ENCODE data around the gene STMP1.

Gene STMP1

DNA sequence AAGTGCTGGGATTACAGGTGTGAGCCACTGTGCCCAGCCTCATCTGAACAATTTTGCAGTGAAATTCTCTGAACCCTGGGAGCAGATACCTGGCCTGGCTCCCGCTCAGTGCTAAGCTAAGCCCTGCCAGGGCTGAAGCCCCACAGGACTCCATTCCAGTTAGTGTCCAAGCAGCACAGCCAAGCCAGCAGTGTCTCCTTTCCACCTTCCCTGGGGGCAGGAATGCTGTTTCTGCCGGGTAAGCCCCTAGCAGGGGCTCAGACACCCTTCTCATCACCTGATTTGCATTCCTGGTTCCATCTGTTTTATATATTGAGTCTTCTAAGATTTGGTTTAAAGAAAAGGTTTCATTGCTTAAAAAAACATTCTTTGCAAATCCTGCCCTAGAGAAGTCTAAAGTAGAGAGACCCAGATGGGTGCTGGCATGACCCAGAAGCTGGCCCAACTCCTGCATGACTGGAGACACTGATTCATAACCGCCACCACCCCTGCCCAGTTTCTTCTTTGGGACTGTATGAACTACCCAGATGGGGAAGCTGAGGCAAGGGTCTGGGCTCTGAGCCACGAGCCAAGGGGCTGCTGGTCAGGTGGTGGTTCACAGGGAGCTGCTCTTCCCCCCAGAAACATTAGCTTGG lies 51.6 kb downstream of the STMP1 start:
- no peak for TF ChIP-seq CTCF (IDR thresholded peaks at IDR 0.05; ENCODE audit: low read depth, low read length, missing control alignments)
- DNase-seq (ENCODE audit: low read depth) = no peak

GRCh38 chr7:135714534-135715009 lies 52.3 kb downstream of the STMP1 start:
- no peak overlapping the region for H3K4me3 ChIP-seq (ENCODE audit: low read depth, low read length)
- no peak for TF ChIP-seq CTCF (IDR thresholded peaks at IDR 0.05; ENCODE audit: low read depth, low read length, missing control alignments)
- no peak for DNase-seq (ENCODE audit: low read depth)

More for the DNA sequence above, 51.6 kb downstream of the STMP1 start:
- no peak overlapping the region for H3K4me3 ChIP-seq (ENCODE audit: low read depth, low read length)

- TF ChIP-seq CTCF (IDR thresholded peaks at IDR 0.05; ENCODE audit: low read depth, low read length, missing control alignments) = no peak
- DNase-seq (ENCODE audit: low read depth) = no peak
- no peak overlapping the region for H3K4me3 ChIP-seq (ENCODE audit: low read depth, low read length)
Measured at GRCh38 chr7:135715055-135715522, 52.8 kb downstream of the STMP1 start.

DNA sequence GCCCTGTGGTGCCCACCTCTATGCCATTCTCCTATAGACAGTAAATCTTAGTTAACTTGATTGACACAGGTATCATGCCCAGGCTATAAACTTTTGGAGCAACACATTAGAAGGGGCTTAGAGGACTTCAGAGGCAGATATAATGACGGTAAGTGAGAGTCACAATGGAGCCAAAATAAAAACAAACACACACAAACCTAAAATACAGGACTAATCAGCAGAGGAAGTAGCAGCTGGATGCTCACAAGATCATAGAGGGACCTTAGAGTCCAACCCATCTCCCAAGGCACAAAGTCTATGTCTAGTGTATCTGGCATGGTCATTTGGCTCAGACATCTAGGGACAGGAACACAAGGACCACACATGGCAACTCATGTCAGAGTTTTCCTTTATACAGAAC lies 53.4 kb downstream of the STMP1 start:
- TF ChIP-seq CTCF (IDR thresholded peaks at IDR 0.05; ENCODE audit: low read depth, low read length, missing control alignments) = no peak
- H3K4me3 ChIP-seq (ENCODE audit: low read depth, low read length) = no peak overlapping the region
- DNase-seq (ENCODE audit: low read depth) = no peak

GRCh38 chr7:135716677-135717238 lies 54.4 kb downstream of the STMP1 start:
- H3K4me3 ChIP-seq (ENCODE audit: low read depth, low read length) = no peak overlapping the region
- DNase-seq (ENCODE audit: low read depth) = no peak
- no peak for TF ChIP-seq CTCF (IDR thresholded peaks at IDR 0.05; ENCODE audit: low read depth, low read length, missing control alignments)

DNA sequence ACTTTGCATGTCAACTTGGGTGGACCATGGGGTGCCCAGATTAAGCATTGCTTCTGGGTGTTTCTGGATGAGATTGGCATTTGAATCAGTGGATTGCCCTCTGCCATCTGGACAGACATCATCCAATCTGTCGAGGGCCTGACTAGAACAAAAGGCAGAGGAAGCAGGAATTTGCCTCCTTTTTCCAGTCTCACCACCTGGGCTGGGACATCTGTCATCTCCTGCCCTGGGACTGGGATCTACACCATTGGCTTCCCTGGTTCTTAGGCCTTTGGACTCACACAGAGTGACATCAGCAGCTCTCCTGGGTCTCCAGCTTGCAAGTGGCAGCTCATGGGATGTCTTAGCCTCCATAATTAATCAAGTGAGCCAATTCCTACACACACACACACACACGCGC lies 55.4 kb downstream of the STMP1 start:
- no peak overlapping the region for H3K4me3 ChIP-seq (ENCODE audit: low read depth, low read length)
- no peak for DNase-seq (ENCODE audit: low read depth)
- no peak for TF ChIP-seq CTCF (IDR thresholded peaks at IDR 0.05; ENCODE audit: low read depth, low read length, missing control alignments)

GRCh38 chr7:135718219-135718618 lies 55.9 kb downstream of the STMP1 start:
- TF ChIP-seq CTCF (IDR thresholded peaks at IDR 0.05; ENCODE audit: low read depth, low read length, missing control alignments) = no peak
- no peak overlapping the region for H3K4me3 ChIP-seq (ENCODE audit: low read depth, low read length)
- DNase-seq (ENCODE audit: low read depth) = no peak

Data from GM12864 (cell line).